Peyer's patch (tissue), 4 donors: ENCODE results near the gene UVSSA. TPM values are rescaled to one million over a fixed set of nuclear protein-coding genes. Genes with fewer than 3 reads are reported as not detected.

Source experiments
- DNase-seq, 3 donors: peaks; one replicate each; pipeline ENCODE4 v3.0.0-alpha.2; 2017 to 2019
- H3K27ac ChIP-seq, 4 donors: fragments of 200-600 bp; sonication (generic); one replicate each; pipeline ENCODE4 v1.5.1; 2016 to 2019
- H3K27me3 ChIP-seq, 2 donors: fragments of 200-600 bp; sonication (generic); one replicate each; pipeline ENCODE4 v1.5.1; 2019
- H3K36me3 ChIP-seq, 3 donors: fragments of 200-600 bp; sonication (generic); one replicate each; pipeline ENCODE4 v1.5.1; 2016 to 2019
- H3K4me1 ChIP-seq, 4 donors: fragments of 200-600 bp; sonication (generic); one replicate each; pipeline ENCODE4 v1.5.1; 2016 to 2019
- H3K4me3 ChIP-seq, 4 donors: fragments of 200-600 bp; sonication (generic); 1 replicate in 3 of 4; 2 replicates in 1 of 4; pipeline ENCODE4 v1.5.1; 2016 to 2019; ENCODE audit warnings: mild to moderate bottlenecking in 1 of 4
- H3K9me3 ChIP-seq, 4 donors: fragments of 200-600 bp; sonication (generic); one replicate each; pipeline ENCODE4 v1.5.1; 2016 to 2019; ENCODE audit warnings: mild to moderate bottlenecking in 1 of 4
- CTCF ChIP-seq, 6 experiments: fragments of 450-650 bp in 4 of 6; fragments of 200-600 bp in 2 of 6; sonication (generic) in 1 of 6; IDR thresholded peaks; one replicate each; pipeline ENCODE4 v1.5.1; 2017 to 2019; ENCODE audit warnings: antibody characterized with exemption in 6 of 6, mild to moderate bottlenecking in 3 of 6, moderate library complexity in 1 of 6
- POLR2A ChIP-seq, 2 donors: fragments of 450-650 bp; IDR thresholded peaks; one replicate each; pipeline ENCODE4 v1.5.1; 2017; ENCODE audit warnings: antibody characterized with exemption in 2 of 2, mild to moderate bottlenecking in 2 of 2, moderate library complexity in 2 of 2
- total RNA-seq, 4 donors: library from RNA; depleted of rRNA; stranded (reverse); fragments of >200 nt; gene quantifications; one replicate each; pipeline ENCODE4 v1.1.0, GENCODE V29; 2016

Gene UVSSA
- total RNA-seq, 4 donors from 2014 or later = 42.2 to 118 (median 77.7) TPM

- H3K36me3 ChIP-seq = peaks cover 0 to 73% (median 0%) of the 10 kb centered on the region in 3 donors
- no peaks in the 10 kb centered on the region for H3K4me1 ChIP-seq
- peak overlapping the region in 2 of 4 donors; percentile 60 to 75 for H3K27ac ChIP-seq
- no peak for DNase-seq
- H3K9me3 ChIP-seq = no peaks in the 10 kb centered on the region
- no peaks in the 10 kb centered on the region for H3K27me3 ChIP-seq
- TF ChIP-seq CTCF (IDR thresholded peaks at IDR 0.05) (no peak), POLR2A (IDR thresholded peaks at IDR 0.05) (no peak)
- no peak overlapping the region for H3K4me3 ChIP-seq
Observed at GRCh38 chr4:1338752-1339414, 8.1 kb upstream of the UVSSA start.

- DNase-seq = no peak
- TF ChIP-seq POLR2A (IDR thresholded peaks at IDR 0.05) (no peak), CTCF (IDR thresholded peaks at IDR 0.05) (no peak)
- Histone ChIP-seq H3K36me3 (peaks cover 0 to 68% (median 0%) of the 10 kb centered on the region in 3 donors), H3K27ac (no peak overlapping the region), H3K27me3 (no peaks in the 10 kb centered on the region), H3K9me3 (no peaks in the 10 kb centered on the region), H3K4me1 (no peaks in the 10 kb centered on the region), H3K4me3 (no peak overlapping the region)
Observed at GRCh38 chr4:1339489-1339888, 7.5 kb upstream of the UVSSA start.

GRCh38 chr4:1340181-1340747, 6.7 kb upstream of the UVSSA start:
- Histone ChIP-seq H3K27ac (no peak overlapping the region), H3K36me3 (peaks cover 0 to 60% (median 0%) of the 10 kb centered on the region in 3 donors), H3K27me3 (no peaks in the 10 kb centered on the region), H3K4me1 (peaks cover 0 to 3% (median 0%) of the 10 kb centered on the region in 4 donors), H3K4me3 (no peak overlapping the region), H3K9me3 (no peaks in the 10 kb centered on the region)
- DNase-seq = no peak
- no peak for TF ChIP-seq CTCF (IDR thresholded peaks at IDR 0.05)
- TF ChIP-seq POLR2A (IDR thresholded peaks at IDR 0.05) = no peak

- no peak for DNase-seq
- TF ChIP-seq POLR2A (IDR thresholded peaks at IDR 0.05) (no peak), CTCF (IDR thresholded peaks at IDR 0.05) (no peak)
- no peak overlapping the region for H3K4me3 ChIP-seq
- H3K9me3 ChIP-seq = no peaks in the 10 kb centered on the region
- H3K4me1 ChIP-seq = peaks cover 0 to 8% (median 0%) of the 10 kb centered on the region in 4 donors
- no peaks in the 10 kb centered on the region for H3K27me3 ChIP-seq
- H3K27ac ChIP-seq = no peak overlapping the region
- peaks cover 0 to 57% (median 0%) of the 10 kb centered on the region in 3 donors for H3K36me3 ChIP-seq
Observed at GRCh38 chr4:1340861-1341260, 6.1 kb upstream of the UVSSA start.

- Histone ChIP-seq H3K27ac (no peak overlapping the region), H3K27me3 (no peaks in the 10 kb centered on the region), H3K4me1 (peaks cover 0 to 9% (median 0%) of the 10 kb centered on the region in 4 donors), H3K36me3 (peaks cover 0 to 46% (median 0%) of the 10 kb centered on the region in 3 donors), H3K4me3 (no peak overlapping the region), H3K9me3 (no peaks in the 10 kb centered on the region)
- no peak for DNase-seq
- TF ChIP-seq CTCF (IDR thresholded peaks at IDR 0.05) = no peak
Observed at GRCh38 chr4:1342003-1342402, 5.0 kb upstream of the UVSSA start.
